SIG-M5 treated with dmso at 0.1 percent for 504 hours (cell line): Measurements from ENCODE around the gene GLB1L.
"Not testable (repeated sequence)": the region's sequence is repeated elsewhere in the genome, so short reads cannot be mapped to it uniquely, and the experiment has no call there.

Experiments
- DNase-seq: peaks from one replicate; lab custom pipeline; 2025; ENCODE audit not compliant: unreplicated experiment; lab: John Stamatoyannopoulos, UW

Gene GLB1L

DNA sequence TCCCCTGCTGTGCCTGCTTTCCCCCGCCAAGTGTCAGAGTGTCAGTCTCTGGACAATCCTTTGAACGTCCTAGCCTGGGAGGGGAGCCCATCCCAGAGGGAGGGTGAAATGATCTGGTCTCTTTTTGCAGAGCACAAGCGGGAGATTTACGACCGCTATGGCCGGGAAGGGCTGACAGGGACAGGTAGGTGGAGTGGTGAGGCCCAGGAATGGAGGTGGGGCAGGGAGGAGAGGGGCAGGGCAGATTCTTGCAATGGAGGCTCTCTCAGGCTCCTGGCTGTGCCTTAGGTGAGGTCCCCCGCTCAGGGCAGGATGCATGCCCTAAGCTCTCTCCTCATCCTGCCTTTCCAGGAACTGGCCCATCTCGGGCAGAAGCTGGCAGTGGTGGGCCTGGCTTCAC lies 36.3 kb upstream of the GLB1L start:
- no peak for DNase-seq

DNA sequence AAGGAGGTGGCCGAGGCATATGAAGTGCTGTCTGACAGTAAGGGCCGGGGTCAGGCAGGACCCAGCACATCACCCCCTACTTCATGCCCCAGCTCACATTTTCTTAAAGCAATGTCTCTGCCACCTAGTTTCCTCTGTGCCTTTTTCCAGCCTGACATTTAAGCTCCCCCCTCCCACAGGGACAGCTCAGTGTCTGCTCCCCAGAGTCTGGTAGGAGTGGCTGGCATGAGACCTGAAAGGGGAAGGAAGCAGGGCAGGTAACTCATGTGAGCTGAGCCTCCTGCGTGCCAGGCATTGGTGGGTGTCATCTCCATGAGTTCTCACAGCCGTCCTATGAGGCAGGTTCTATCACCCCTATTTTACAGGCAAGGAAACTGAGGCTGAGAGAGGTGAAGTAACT lies 35.4 kb upstream of the GLB1L start:
- DNase-seq: no peak

DNA sequence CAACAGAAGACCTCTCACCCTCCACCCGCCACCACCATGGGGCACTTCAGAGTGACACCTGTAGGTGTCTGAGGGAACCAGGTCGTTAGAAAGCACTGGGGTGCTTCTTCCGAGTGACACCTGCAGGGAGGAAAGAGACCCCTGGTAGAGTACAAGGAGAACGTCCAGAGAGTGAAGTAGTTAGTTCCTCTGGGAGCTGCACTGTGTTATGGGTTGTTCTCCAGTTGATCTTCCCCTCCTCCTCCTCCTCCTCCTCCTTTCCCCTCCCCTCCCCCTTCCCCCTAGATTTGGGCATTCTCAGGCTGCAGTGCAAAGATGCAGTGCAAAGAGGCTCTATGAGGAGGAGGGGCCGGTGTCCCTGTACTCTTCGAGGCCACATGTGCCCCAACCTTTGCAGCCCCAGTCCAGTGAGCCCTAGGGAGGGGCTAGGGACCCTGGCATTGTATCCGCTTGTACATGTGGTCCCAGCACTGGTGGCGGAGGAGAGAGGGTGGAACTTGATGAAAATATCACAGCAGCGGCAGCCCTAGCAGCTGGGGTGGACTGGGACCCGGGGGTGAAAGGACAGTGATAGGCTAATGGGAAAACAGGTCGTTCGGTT lies 34.8 kb upstream of the GLB1L start:
- no peak for DNase-seq

DNA sequence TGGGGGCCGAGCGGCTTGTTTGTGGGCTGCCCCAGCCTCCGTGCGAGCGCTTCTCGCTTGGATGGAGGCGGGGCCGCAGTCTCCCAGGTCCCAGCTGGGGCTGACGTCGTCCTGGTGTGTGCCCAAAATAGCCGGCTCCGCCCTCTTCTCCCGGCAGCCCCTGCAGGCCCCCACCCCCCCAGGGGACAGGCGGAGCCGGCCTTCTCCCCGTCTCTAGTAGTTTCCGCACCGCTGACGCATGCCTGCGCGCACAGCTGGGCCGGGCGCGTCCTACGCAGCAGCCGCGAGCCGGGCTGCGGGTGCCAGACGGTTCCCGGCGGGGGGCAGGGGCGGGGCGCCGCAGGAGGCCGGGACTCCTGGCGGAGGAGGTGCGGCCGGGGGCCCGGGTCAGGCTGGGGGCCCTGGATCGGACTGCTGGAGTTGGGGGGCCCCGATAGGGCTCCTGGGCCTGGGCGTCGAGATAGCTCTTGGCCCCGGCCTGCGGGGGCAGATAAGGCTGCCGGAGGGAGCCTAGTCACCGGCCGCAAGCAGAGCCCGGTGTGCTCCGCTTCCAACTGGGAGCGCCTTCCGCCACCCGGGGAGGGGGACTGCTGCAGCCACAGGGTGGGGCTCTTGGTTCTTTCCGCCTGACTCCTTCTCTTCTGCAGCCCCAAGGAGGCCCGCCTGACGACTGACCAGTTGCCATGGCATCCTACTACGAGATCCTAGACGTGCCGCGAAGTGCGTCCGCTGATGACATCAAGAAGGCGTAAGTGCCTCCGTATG lies 34.1 kb upstream of the GLB1L start, which contains the start of gene DNAJB2:
Gene DNAJB2 (plus strand): TSS at position 216 of the 765 bp plus-strand sequence. CDS start 468 bp downstream, at position 684.
- peak; percentile 99 for DNase-seq

DNA sequence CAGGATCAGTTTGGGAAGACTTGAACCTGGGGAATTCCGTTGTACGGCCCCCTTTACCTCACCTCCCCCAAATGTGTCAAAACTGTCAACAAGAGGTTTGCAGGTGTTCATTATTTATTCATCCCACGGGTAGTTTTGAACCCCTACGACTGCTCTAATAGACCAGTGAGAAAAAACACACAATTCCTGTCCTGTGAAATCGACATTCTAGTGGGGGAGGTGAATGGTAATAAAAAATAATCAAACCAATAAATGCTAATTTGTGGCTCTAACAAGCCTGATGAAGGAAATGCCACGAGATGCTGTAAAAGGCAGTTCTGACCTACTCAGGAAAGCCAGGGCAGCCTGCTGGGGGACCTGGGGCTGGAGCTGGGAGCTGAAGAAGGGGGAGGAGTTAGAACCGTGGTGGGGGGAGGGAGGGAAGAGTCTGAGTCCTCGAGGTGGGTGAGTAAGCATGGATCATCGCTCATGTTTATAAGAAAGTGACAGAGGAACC lies 33.5 kb upstream of the GLB1L start:
- DNase-seq: no peak

DNA sequence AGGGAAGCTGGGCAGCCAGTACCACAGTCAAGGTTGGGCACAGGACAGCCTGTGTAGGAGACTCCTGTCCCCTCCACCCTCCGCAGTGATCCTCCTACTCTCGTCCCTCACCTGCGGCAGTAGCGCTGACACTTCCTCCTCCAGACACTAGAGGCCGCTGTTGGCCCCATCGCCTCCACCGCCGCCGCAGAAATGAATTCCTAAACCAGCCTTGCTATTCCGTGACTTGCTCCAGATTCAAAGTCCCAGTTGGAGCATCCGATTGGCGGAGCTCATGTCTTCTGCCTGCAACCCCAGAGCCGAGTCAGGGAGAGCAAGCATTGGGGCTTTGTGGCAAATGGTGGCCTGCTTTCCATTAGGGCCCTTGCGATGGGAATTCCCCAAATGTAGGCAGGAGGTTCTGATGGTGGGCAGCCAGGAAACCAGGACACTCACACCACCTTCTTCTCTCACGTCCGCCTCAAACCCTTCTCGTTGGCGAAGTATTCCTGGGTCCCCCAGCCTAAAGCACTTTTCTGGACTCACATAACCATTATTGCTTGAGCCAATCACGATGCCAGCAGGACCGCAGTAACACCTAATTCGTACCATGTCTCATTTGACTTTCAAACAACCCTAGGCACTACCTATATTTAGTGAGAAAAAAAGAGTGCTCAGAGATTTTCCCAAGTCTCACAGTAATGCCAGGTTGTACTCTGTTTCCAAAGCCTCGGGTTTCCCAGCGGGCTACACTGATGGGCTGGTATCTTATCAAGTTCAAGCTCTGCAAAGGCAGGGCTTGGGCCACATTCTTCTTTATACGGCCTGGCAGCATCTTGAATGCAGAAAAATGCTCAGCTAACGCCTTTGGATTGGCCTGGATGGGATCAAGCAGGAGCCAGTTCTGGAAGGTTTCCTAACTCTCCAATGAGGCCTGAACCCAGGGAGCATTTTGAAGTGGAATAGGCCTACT lies 32.7 kb upstream of the GLB1L start:
- DNase-seq: peak; percentile 70

DNA sequence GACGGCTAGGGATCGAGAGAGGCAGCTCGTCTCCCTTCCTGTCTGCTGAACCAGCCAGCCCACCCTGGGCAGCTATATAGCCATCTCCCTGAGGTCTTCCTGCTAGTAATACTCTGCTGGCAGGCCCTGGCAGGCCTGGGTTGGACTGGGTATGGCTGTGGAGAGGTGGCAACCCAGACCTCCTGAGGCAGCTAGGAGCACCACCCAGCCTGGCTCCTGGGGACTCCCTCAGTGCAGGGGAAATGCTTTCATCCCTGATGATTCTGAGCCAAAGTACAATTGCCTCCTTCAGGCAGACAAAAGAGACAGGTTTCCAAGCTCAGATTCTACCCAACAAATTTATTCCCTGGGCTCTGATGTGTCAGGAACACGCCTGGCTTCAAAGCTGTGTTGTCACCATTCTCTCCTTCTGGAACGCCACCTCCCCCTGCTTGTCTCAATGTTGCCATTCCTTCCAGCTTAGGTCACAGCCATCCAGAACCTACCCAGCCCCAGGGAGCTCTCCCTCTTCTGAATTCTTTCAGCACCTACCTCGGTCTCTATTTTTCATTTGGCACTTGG lies 29.2 kb upstream of the GLB1L start:
- no peak for DNase-seq

DNA sequence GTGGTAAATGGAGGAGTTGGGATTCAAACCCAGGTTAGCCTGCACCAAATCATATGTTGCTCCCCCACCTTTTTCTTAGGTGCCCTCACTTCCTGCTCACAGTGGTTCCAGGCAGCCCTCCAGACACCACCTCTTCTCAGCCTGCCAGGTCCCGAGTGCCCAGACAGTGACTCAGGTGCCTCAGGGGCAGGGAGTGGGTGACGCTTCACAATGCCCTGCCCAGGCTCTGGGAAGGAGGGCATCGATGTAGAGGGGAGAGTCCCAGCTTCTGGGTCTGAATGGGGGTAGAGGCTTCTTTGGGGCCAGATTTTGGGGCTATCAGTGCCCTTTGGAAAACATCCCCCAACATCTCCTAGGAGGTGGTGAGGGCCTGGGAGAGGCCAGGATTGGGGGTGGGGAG lies 28.7 kb upstream of the GLB1L start:
- DNase-seq: no peak

DNA sequence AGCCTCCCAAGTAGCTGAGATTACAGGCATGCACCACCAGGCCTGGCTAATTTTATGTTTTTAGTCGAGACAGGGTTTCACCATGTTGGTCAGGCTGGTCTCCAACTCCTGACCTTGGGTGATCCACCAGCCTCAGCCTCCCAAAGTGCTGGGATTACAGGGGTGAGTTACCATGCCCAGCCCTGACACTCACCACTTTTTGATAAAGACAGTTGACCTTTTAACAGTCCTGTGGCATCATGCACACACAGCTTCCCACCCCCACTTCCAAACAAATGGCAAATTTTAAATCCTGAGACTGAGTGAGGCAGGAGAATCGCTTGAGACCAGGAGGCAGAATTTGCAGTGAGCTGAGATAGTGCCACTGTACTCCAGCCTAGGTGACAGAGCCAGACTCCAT lies 27.8 kb upstream of the GLB1L start:
- DNase-seq: no peak

DNA sequence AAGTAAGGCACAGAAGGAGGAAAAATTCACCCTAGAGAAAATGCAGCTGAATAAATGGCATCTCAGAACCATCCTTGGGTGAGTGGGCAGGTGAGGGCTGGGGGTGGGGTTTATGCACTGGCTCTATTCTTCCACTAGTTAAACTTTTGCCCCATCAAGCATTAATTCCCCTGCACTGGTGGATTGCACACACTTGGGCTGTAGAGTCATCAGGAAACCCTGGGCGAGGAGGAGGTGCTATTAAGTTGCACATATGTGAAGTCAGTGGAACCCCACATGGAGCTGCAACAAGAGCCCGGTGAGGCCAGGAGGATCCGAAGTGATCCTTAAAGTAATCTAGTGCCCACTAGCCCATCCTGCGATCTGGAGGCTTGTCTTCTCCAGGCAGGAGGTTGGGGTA lies 27.1 kb upstream of the GLB1L start:
- no peak for DNase-seq

DNA sequence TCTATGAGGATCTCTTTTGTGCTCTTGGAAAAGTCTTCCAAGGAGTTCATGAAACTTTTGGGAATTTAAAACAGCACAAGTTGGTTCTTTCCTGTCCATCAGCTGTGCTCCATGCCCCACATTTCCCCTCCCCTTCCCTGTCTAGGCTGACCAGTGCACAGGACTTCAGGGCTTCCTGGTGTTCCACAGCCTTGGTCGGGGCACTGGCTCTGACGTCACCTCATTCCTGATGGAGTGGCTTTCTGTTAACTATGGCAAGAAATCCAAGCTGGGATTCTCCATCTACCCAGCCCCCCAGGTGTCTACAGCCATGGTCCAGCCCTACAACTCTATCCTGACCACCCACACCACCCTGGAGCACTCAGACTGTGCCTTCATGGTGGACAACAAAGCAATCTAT lies 25.8 kb upstream of the GLB1L start:
- no peak for DNase-seq

DNA sequence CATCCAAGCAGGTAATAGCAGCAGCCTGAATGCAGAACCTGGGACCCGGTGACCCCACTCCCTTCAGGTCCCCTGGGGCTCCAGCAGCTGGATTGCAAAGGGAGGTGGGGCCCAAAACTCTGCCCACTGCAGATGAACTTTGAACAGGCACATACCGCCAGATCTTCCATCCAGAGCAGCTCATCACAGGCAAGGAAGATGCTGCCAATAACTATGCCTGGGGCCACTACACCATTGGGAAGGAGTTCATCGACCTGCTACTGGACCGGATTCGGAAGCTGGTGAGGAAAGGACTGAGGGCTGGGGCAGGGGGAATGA lies 24.8 kb upstream of the GLB1L start:
- DNase-seq: no peak

DNA sequence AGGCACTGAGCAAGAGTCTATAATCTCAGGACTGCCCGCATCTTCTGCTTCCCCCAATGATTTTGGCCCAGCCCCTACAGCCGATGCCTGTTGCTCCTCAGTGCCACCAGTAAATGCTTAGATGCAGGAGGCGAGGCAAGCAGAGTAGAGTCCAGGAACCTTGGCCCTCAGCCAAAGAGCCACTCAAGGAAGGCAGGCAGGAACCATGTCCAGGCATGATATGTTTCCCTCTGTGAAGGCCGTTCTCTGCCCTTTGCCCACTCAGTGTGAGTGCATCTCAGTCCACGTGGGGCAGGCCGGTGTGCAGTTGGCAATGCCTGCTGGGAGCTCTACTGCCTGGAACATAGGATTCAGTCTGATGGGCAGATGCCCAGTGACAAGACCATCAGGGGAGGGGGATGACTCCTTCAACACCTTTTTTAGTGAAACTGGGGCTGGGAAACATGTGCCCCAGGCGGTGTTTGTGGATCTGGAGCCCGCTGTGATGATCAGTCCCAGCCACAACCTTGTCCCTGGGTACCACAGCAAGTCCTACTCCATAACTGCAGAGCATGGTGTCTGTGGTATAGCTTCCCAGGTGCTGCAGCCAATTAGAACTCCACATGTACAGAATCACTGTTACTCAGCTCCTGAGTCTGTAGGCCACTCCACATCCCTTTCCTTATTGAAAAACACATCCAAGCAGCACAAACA lies 24.3 kb upstream of the GLB1L start:
- DNase-seq: no peak

DNA sequence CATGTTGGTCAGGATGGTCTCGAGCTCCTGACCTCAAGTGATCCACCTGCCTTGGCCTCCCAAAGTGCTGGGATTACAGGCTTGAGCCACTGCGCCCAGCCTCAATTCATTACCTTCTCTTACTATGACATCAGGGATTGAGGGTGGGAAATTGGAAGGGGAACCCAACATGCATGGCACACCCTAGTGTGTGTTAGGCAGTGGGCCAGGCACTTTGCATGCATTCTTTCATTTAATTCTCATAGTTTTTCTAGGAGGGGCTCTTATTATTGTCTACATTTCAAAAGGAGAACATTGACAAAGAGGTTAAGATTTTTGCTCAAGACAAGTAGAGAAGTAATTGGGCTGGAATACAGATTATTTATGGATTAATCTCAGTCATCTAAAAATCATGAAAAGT lies 23.1 kb upstream of the GLB1L start:
- no peak for DNase-seq

DNA sequence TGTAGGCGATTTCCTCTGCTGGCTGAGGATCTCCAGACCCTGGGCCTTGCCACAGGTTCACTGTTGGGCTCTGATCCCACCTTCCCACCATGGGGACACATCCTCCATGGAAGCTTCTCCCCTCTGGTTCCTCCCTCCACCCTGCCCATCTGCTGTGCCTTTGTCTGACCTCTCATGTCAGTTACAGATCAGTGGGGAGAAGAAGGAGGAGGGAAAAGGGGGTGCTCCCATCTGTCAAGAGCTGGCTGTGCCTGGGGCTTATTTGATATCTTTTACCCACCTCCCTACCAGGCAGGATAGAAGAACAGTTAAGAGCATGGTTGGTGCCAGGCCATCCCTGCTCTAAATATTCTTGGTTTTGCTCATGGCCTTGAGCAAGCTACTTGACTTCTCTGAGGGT lies 21.6 kb upstream of the GLB1L start:
- DNase-seq: no peak

DNA sequence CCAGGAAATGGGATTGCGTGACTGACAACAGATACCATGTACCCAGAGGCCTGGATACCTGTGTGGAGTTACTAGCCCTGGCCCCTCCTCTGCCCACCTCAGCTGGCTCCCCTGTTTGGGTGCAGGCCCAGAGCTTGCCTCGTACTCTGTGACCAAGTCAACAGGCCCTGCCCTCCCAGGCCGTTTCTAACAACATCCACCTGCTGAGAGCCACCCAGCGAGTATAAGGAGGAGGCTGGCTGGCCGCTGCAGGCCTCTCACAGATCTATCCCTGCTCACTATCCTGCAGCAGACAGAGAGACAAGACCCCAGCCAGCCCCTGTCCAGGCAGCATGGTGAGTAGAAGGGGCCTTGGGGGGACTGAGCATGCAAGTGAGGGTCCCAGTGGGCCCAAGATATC lies 21.0 kb upstream of the GLB1L start:
- DNase-seq: no peak

DNA sequence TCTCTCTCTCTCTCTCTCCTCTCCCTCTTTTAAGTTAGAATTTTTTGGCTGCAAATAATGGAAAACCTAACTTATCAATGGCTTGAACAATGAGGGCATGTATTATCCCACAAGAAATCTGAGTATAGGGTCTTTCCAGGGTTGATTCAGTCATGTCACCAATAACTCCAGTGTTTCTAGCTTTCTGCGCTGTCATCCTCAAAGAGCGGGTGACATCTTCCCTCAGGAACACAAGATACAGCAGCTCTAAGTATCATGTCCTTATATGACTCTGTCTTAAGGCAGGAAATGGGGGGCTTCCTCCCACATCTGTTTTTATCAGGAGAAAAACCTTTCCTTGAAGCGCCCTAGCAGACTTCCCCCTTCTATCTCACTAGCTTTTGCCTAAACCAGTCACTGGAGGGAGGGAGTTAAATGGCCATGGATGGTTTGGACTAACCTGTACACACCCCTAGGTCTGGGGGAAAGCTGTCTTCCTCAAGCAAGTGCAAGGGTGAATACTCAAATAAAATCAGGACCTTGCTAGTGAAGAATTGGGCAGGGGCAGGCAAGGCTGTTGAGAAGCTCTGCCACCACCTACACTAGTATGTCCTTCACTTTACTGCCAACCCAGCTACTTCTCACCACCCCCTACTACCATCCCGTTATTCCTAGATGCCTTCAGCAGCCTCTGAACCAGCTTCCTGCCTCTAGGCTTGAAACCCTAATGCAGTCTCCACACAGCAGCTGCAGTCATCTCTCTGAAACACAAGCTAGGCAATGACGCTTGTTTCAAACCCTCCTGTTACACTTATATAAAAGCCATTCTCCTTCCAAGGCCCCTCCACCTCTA lies 16.0 kb upstream of the GLB1L start:
- no peak for DNase-seq

DNA sequence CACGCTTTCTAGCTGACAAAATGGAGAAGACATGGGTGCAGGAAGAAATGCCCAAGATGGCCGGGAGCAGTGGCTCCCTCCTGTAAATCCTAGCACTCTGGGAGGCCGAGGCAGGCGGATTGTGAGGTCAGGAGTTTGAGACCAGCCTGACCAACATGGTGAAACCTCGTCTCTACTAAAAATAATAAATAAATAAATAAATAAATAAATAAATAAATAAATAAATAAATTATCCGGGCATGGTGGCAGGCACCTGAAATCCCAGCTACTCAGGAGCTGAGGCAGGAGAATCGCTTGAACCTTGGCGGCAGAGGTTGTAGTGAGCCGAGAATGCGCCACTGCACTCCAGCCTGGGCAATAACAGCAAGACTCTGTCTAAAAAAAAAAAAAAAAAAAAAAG lies 13.7 kb upstream of the GLB1L start:
- not testable (repeated sequence) for DNase-seq

DNA sequence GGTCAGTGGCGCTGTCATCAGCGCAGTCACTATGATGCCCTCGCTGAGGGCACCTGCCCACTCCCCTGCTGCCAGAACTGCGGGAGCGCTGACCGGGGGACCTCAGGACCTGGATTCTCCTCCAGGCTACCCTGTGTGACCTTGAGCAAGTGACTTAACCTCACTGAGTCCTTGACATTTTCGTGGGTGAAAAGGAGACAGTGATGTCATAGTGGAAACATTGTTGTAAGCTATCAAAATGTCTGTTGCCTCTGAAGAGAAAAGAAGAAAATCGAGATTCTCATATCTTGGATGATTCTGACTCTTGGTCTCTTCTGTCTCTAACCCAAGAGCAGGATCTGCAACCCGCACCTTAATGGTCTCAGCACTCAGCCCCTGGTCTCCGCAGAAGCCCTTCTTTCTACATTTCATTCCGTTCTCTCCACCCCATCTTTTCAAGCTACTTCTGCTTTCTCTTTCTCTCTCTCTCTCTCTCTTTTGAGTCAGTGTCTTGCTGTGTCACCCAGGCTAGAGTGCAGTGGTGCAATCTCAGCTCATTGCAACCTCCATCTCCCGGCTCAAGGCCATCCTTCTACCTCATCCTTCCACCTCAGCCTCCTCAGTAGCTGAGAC lies 9.5 kb upstream of the GLB1L start:
- DNase-seq: peak; percentile 90
